HCT116 (cell line): ENCODE measurements around the gene GPR34. TPM values are rescaled to one million over a fixed set of nuclear protein-coding genes. Genes with fewer than 3 reads are reported as not detected.

ENCODE experiments used
- ATAC-seq: fragments of 200-7000 bp; cut with Tn5 transposase; 2 replicates; pipeline ENCODE4 v1.9.1; 2020; ENCODE audit warnings: mild to moderate bottlenecking, moderate library complexity
- BruUV-seq: library from RNA; stranded (reverse); fragments of 400-500 nt; replicated peaks from 2 replicates; lab custom pipeline; 2021; lab: Mats Ljungman, UMichigan
- CTCF ChIA-PET: fragments of 300-600 bp; sonication (Branson Sonifier 250); formaldehyde crosslinking; loops from one replicate; lab custom pipeline; 2021; ENCODE audit warnings: antibody characterized with exemption; lab: Charles Lee
- POLR2A ChIA-PET: fragments of 300-600, 350-600 bp; sonication (Branson Sonifier 250); formaldehyde crosslinking; loops from one replicate; lab custom pipeline; 2021; ENCODE audit warnings: antibody characterized with exemption; lab: Charles Lee
- RAD21 ChIA-PET, 2 experiments: fragments of 300-600 bp; sonication (Branson Sonifier 250); formaldehyde crosslinking; loops; one replicate each; lab custom pipeline; 2023; ENCODE audit warnings: low total read pairs in 2 of 2; ENCODE audit not compliant: uncharacterized antibody in 2 of 2, unreplicated experiment in 2 of 2, low non-redundant PET in 1 of 2; lab: Charles Lee
- DNase-seq: peaks from one replicate; pipeline ENCODE4 v3.0.0-alpha.2; 2010; ENCODE audit warnings: low read depth, low spot score
- H2AFZ ChIP-seq: fragments of 200-600 bp; shearing (Covaris generic), sonication (generic); 2 replicates; pipeline ENCODE4 v1.6.1; 2017; ENCODE audit warnings: low read depth, mixed run types, mixed read lengths, antibody characterized with exemption, low read length; ENCODE audit not compliant: poor library complexity, severe bottlenecking
- H3K27ac ChIP-seq: 2 replicates; pipeline ENCODE4 v1.5.1; 2012; ENCODE audit warnings: low read depth, low read length
- H3K27me3 ChIP-seq: fragments of 200-600 bp; sonication (generic); 2 replicates; pipeline ENCODE4 v1.6.1; 2016; ENCODE audit warnings: mixed run types, low read length, mixed read lengths; ENCODE audit not compliant: insufficient read depth
- H3K36me3 ChIP-seq, 2 experiments: fragments of 200-500 bp in 1 of 2; fragments of 200-600 bp in 1 of 2; sonication (Bioruptor generic) in 1 of 2; sonication (generic) in 1 of 2; 2 replicates each; pipeline versions ENCODE4 v1.5.1 to v1.6.1; 2014 to 2016; ENCODE audit warnings: low read length in 2 of 2, inconsistent platforms in 1 of 2, mixed read lengths in 1 of 2, mixed run types in 1 of 2; ENCODE audit not compliant: insufficient read depth in 2 of 2, control insufficient read depth in 1 of 2
- H3K4me1 ChIP-seq, 2 experiments: fragments of 200-600 bp in 1 of 2; sonication (generic) in 1 of 2; 2 replicates each; pipeline versions ENCODE4 v1.5.1 to v1.6.1; 2012 to 2017; ENCODE audit warnings: low read length in 2 of 2, inconsistent platforms in 1 of 2, mild to moderate bottlenecking in 1 of 2, mixed read lengths in 1 of 2, mixed run types in 1 of 2, moderate library complexity in 1 of 2; ENCODE audit not compliant: insufficient read depth in 2 of 2, control insufficient read depth in 1 of 2
- H3K4me2 ChIP-seq: fragments of 200-600 bp; sonication (generic); 2 replicates; pipeline ENCODE4 v1.6.1; 2017; ENCODE audit warnings: mixed run types, low read length, mixed read lengths
- H3K4me3 ChIP-seq, 2 experiments: fragments of 200-600 bp in 1 of 2; sonication (generic) in 1 of 2; replicated peaks in 1 of 2; 2 replicates each; pipeline ENCODE4 v1.5.1; 2011 to 2016; ENCODE audit warnings: low read length in 2 of 2, control low read depth in 1 of 2, low read depth in 1 of 2, mild to moderate bottlenecking in 1 of 2, mixed read lengths in 1 of 2, mixed run types in 1 of 2
- H3K79me2 ChIP-seq: fragments of 200-600 bp; sonication (generic); 2 replicates; pipeline ENCODE4 v1.6.1; 2017; ENCODE audit warnings: mild to moderate bottlenecking, mixed run types, low read length, moderate library complexity, mixed read lengths; ENCODE audit not compliant: insufficient read depth
- H3K9ac ChIP-seq: fragments of 200-600 bp; sonication (generic); 2 replicates; pipeline ENCODE4 v1.6.1; 2016; ENCODE audit warnings: low read length, mixed read lengths
- H3K9me2 ChIP-seq: fragments of 200-600 bp; sonication (generic), shearing (Covaris generic); 2 replicates; pipeline ENCODE4 v1.6.1; 2017; ENCODE audit warnings: mixed run types, mild to moderate bottlenecking, moderate library complexity; ENCODE audit not compliant: insufficient read depth
- H3K9me3 ChIP-seq, 2 experiments: fragments of 200-500 bp in 1 of 2; fragments of 200-600 bp in 1 of 2; sonication (Bioruptor generic) in 1 of 2; sonication (generic) in 1 of 2; 2 replicates each; pipeline ENCODE4 v1.6.1; 2014 to 2017; ENCODE audit warnings: low read length in 2 of 2, mixed read lengths in 2 of 2, inconsistent platforms in 1 of 2, low read depth in 1 of 2, mild to moderate bottlenecking in 1 of 2, mixed run types in 1 of 2, moderate library complexity in 1 of 2; ENCODE audit not compliant: control insufficient read depth in 1 of 2, insufficient read depth in 1 of 2
- H4K20me1 ChIP-seq: fragments of 200-600 bp; sonication (generic), shearing (Covaris generic); 2 replicates; pipeline ENCODE4 v1.6.1; 2017; ENCODE audit warnings: mixed run types, mild to moderate bottlenecking, moderate library complexity; ENCODE audit not compliant: insufficient read depth
- CBX3 ChIP-seq: IDR thresholded peaks from 2 replicates; pipeline ENCODE4 v1.6.1; 2012; ENCODE audit warnings: low read depth
- EGR1 ChIP-seq: IDR thresholded peaks from 2 replicates; pipeline ENCODE4 v1.6.1; 2012; ENCODE audit warnings: low read depth
- FOSL1 ChIP-seq: IDR thresholded peaks from 2 replicates; pipeline ENCODE4 v1.6.1; 2012; ENCODE audit warnings: low read depth
- JUND ChIP-seq: IDR thresholded peaks from 2 replicates; pipeline ENCODE4 v1.6.1; 2012
- POLR2A ChIP-seq: IDR thresholded peaks from 2 replicates; pipeline ENCODE4 v1.7.0; 2011; ENCODE audit warnings: borderline replicate concordance; ENCODE audit not compliant: insufficient read depth, insufficient read length; ENCODE audit errors: extremely low read depth
- SIN3A ChIP-seq: IDR thresholded peaks from 2 replicates; pipeline ENCODE4 v1.6.1; 2012; ENCODE audit warnings: low read depth
- SRF ChIP-seq: IDR thresholded peaks from 2 replicates; pipeline ENCODE4 v1.6.1; 2012; ENCODE audit warnings: low read depth
- TCF7L2 ChIP-seq: IDR thresholded peaks from 2 replicates; pipeline ENCODE4 v1.7.0; 2011; ENCODE audit warnings: borderline replicate concordance, inconsistent platforms; ENCODE audit not compliant: insufficient read depth, insufficient read length; ENCODE audit errors: extremely low read depth
- ZFX ChIP-seq: fragments of 450-650 bp; IDR thresholded peaks from 2 replicates; pipeline ENCODE4 v1.6.1; 2017
- ZNF274 ChIP-seq: fragments of 200-500 bp; sonication (Bioruptor generic); IDR thresholded peaks from 2 replicates; pipeline ENCODE4 v1.6.1; 2014; ENCODE audit warnings: mild to moderate bottlenecking, low read depth, low read length, inconsistent platforms
- intact Hi-C: fragments of 100-400 bp; cut with micrococcal nuclease; formaldehyde crosslinking; loops from 2 replicates; pipeline ENCODE4 v1.10.0; 2022
- total RNA-seq: library from RNA; stranded (reverse); gene quantifications from one replicate; pipeline ENCODE4 v1.2.1, GENCODE V29; 2021; ENCODE audit not compliant: unreplicated experiment
- TF ChIP-seq, protein P1 (sequence below): IDR thresholded peaks from 2 replicates; pipeline ENCODE4 v1.6.1; 2012
- TF ChIP-seq, protein P2 (sequence below): IDR thresholded peaks from 2 replicates; pipeline ENCODE4 v1.6.1; 2012; ENCODE audit warnings: low read depth
- TF ChIP-seq, protein P3 (sequence below): IDR thresholded peaks from 2 replicates; pipeline ENCODE4 v1.6.1; 2012

Gene GPR34
- total RNA-seq, 1 experiment from 2014 or later, result not detected

DNA sequence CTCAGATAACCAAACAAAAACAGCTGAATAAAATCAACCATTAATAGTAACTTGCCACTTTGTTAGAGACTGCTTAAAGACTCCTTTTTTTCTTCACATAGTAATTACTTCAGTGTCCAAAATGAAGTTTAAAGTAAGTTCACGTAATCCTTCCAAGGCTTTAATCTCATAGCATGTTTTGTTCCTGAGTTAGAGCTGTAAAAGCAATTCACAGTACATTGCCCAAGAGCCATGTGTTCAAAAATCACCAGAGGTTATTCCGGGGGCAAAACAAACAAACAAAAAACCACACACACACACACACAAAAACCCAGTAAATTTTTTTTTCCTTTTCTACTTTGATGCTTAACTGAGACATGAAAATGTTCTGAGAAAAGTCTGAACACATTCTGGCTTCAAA, 41.3 kb downstream of the GPR34 start:
- H3K36me3 ChIP-seq, result no peaks in the 10 kb centered on the region
- no peak overlapping the region for H2AFZ ChIP-seq
- DNase-seq, result no peak
- H3K27me3 ChIP-seq, result no peaks in the 10 kb centered on the region
- H4K20me1 ChIP-seq, result no peaks in the 10 kb centered on the region
- no peaks in the 10 kb centered on the region for H3K4me1 ChIP-seq
- CTCF ChIA-PET, result no interaction called here
- H3K4me2 ChIP-seq, result no peak overlapping the region
- no peak for ATAC-seq
- no peak overlapping the region for H3K27ac ChIP-seq
- H3K4me3 ChIP-seq, result no peak overlapping the region
- RAD21 ChIA-PET, result no interaction called here
- BruUV-seq, result no TSS peak
- no peaks in the 10 kb centered on the region for H3K79me2 ChIP-seq
- H3K9me3 ChIP-seq, result no peaks in the 10 kb centered on the region
- no peak for TF ChIP-seq SIN3A
- TF ChIP-seq, protein P1, sequence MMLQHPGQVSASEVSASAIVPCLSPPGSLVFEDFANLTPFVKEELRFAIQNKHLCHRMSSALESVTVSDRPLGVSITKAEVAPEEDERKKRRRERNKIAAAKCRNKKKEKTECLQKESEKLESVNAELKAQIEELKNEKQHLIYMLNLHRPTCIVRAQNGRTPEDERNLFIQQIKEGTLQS, result no peak
- no peak for TF ChIP-seq FOSL1
- no peak for TF ChIP-seq EGR1
- TF ChIP-seq, all 23 proteins: peak for 0
- no peak overlapping the region for H3K9ac ChIP-seq
- intact Hi-C loops, result no loop called here
- no peaks in the 10 kb centered on the region for H3K9me2 ChIP-seq
- POLR2A ChIA-PET, result no interaction called here

DNA sequence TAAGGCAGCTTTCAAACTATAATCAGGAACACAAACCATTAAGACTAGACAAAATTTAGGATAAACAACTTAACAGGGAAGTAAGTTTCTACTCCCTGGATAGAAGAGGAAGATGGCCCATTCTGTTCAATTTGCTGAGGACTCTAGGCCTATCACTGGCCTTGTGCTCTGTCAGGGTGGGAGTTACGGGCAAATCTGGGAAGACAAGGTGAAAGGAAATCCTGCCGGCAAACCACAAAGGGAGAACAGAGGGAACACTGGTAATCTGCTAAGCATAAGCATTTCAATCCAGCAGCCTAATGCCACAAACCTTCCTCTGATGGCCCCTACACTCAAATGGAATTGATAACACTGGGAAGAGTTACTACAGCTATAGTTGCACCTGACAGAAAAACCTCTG, 43.5 kb downstream of the GPR34 start:
- DNase-seq (no peak), ATAC-seq (no peak)
- no peak overlapping the region for H3K4me3 ChIP-seq
- H3K27ac ChIP-seq, result no peak overlapping the region
- TF ChIP-seq FOSL1, result no peak
- no peak for TF ChIP-seq CBX3
- TF ChIP-seq, protein P2, sequence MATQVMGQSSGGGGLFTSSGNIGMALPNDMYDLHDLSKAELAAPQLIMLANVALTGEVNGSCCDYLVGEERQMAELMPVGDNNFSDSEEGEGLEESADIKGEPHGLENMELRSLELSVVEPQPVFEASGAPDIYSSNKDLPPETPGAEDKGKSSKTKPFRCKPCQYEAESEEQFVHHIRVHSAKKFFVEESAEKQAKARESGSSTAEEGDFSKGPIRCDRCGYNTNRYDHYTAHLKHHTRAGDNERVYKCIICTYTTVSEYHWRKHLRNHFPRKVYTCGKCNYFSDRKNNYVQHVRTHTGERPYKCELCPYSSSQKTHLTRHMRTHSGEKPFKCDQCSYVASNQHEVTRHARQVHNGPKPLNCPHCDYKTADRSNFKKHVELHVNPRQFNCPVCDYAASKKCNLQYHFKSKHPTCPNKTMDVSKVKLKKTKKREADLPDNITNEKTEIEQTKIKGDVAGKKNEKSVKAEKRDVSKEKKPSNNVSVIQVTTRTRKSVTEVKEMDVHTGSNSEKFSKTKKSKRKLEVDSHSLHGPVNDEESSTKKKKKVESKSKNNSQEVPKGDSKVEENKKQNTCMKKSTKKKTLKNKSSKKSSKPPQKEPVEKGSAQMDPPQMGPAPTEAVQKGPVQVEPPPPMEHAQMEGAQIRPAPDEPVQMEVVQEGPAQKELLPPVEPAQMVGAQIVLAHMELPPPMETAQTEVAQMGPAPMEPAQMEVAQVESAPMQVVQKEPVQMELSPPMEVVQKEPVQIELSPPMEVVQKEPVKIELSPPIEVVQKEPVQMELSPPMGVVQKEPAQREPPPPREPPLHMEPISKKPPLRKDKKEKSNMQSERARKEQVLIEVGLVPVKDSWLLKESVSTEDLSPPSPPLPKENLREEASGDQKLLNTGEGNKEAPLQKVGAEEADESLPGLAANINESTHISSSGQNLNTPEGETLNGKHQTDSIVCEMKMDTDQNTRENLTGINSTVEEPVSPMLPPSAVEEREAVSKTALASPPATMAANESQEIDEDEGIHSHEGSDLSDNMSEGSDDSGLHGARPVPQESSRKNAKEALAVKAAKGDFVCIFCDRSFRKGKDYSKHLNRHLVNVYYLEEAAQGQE, result no peak
- TF ChIP-seq POLR2A, result no peak
- TF ChIP-seq, protein P1, result no peak
- TF ChIP-seq ZNF274, result no peak
- TF ChIP-seq ZFX, result no peak
- TF ChIP-seq TCF7L2, result no peak
- TF ChIP-seq JUND, result no peak
- TF ChIP-seq, protein P3, sequence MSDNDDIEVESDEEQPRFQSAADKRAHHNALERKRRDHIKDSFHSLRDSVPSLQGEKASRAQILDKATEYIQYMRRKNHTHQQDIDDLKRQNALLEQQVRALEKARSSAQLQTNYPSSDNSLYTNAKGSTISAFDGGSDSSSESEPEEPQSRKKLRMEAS, result no peak
- TF ChIP-seq SRF, result no peak
- no peaks in the 10 kb centered on the region for H3K36me3 ChIP-seq
- no peaks in the 10 kb centered on the region for H3K79me2 ChIP-seq
- ChIA-PET POLR2A (no interaction called here), RAD21 (no interaction called here), CTCF (no interaction called here)
- H2AFZ ChIP-seq, result no peak overlapping the region
- no peak overlapping the region for H3K4me2 ChIP-seq
- no peaks in the 10 kb centered on the region for H3K4me1 ChIP-seq
- no TSS peak for BruUV-seq
- intact Hi-C loops, result no loop called here
- no peaks in the 10 kb centered on the region for H4K20me1 ChIP-seq
- H3K9ac ChIP-seq, result no peak overlapping the region
- no peaks in the 10 kb centered on the region for H3K9me2 ChIP-seq
- no peaks in the 10 kb centered on the region for H3K9me3 ChIP-seq
- no peaks in the 10 kb centered on the region for H3K27me3 ChIP-seq
